Peyer's patch (tissue), 4 donors: ENCODE measurements around the gene CHRNA1. TPM values are rescaled to one million over a fixed set of nuclear protein-coding genes. Genes with fewer than 3 reads are reported as not detected.

ENCODE experiments used
- DNase-seq, 3 donors: peaks; one replicate each; pipeline ENCODE4 v3.0.0-alpha.2; 2017 to 2019
- H3K27ac ChIP-seq, 4 donors: fragments of 200-600 bp; sonication (generic); one replicate each; pipeline ENCODE4 v1.5.1; 2016 to 2019
- H3K27me3 ChIP-seq, 2 donors: fragments of 200-600 bp; sonication (generic); one replicate each; pipeline ENCODE4 v1.5.1; 2019
- H3K36me3 ChIP-seq, 3 donors: fragments of 200-600 bp; sonication (generic); one replicate each; pipeline ENCODE4 v1.5.1; 2016 to 2019
- H3K4me1 ChIP-seq, 4 donors: fragments of 200-600 bp; sonication (generic); one replicate each; pipeline ENCODE4 v1.5.1; 2016 to 2019
- H3K4me3 ChIP-seq, 4 donors: fragments of 200-600 bp; sonication (generic); 1 replicate in 3 of 4; 2 replicates in 1 of 4; pipeline ENCODE4 v1.5.1; 2016 to 2019; ENCODE audit warnings: mild to moderate bottlenecking in 1 of 4
- H3K9me3 ChIP-seq, 4 donors: fragments of 200-600 bp; sonication (generic); one replicate each; pipeline ENCODE4 v1.5.1; 2016 to 2019; ENCODE audit warnings: mild to moderate bottlenecking in 1 of 4
- CTCF ChIP-seq, 6 experiments: fragments of 450-650 bp in 4 of 6; fragments of 200-600 bp in 2 of 6; sonication (generic) in 1 of 6; IDR thresholded peaks; one replicate each; pipeline ENCODE4 v1.5.1; 2017 to 2019; ENCODE audit warnings: antibody characterized with exemption in 6 of 6, mild to moderate bottlenecking in 3 of 6, moderate library complexity in 1 of 6
- POLR2A ChIP-seq, 2 donors: fragments of 450-650 bp; IDR thresholded peaks; one replicate each; pipeline ENCODE4 v1.5.1; 2017; ENCODE audit warnings: antibody characterized with exemption in 2 of 2, mild to moderate bottlenecking in 2 of 2, moderate library complexity in 2 of 2
- total RNA-seq, 4 donors: library from RNA; depleted of rRNA; stranded (reverse); fragments of >200 nt; gene quantifications; one replicate each; pipeline ENCODE4 v1.1.0, GENCODE V29; 2016

Gene CHRNA1
- total RNA-seq, 4 donors from 2014 or later, result not detected

DNA sequence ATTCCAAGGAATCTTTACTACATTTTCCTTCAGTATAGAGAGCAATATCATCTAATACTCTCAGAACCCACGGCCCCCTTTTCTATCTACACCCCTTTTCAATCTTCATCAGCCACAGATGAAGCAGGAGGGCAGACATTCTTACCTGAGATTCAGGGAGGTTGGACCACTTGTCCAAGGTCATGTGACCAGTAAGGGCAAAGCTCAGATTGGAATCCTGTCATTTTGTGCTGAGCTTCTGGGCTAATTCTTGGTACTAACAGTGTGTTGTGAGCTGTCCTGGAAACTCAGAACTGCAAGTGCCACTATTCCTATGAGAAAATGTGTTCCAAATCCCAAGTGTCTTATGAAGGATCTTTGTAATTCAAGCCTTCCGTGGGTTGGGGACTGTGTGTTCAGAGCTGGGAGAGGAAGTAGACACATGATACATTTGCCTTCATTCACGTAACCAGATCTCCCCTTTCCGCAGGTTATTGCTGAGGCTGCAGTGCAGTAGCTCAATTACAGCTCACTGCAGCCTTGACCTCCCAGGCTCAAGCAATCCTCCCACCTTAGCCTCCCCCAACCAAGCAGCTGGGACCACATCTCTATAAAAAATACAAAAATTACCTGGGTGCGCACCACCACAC is 3.3 kb downstream of the CHRNA1 start:
- no peak for TF ChIP-seq CTCF (IDR thresholded peaks at IDR 0.05)
- TF ChIP-seq POLR2A (IDR thresholded peaks at IDR 0.05), result no peak
- DNase-seq, result no peak
- no peaks in the 10 kb centered on the region for H3K4me1 ChIP-seq
- H3K36me3 ChIP-seq, result no peaks in the 10 kb centered on the region
- H3K4me3 ChIP-seq, result no peak overlapping the region
- no peaks in the 10 kb centered on the region for H3K27me3 ChIP-seq
- H3K27ac ChIP-seq, result no peak overlapping the region
- H3K9me3 ChIP-seq, result no peaks in the 10 kb centered on the region

- Histone ChIP-seq H3K9me3 (no peaks in the 10 kb centered on the region), H3K36me3 (no peaks in the 10 kb centered on the region), H3K27ac (no peak overlapping the region), H3K4me1 (no peaks in the 10 kb centered on the region), H3K4me3 (no peak overlapping the region), H3K27me3 (no peaks in the 10 kb centered on the region)
- TF ChIP-seq CTCF (IDR thresholded peaks at IDR 0.05) (no peak), POLR2A (IDR thresholded peaks at IDR 0.05) (no peak)
- DNase-seq, result no peak
Measured at GRCh38 chr2:174759381-174760065, 4.7 kb downstream of the CHRNA1 start.

DNA sequence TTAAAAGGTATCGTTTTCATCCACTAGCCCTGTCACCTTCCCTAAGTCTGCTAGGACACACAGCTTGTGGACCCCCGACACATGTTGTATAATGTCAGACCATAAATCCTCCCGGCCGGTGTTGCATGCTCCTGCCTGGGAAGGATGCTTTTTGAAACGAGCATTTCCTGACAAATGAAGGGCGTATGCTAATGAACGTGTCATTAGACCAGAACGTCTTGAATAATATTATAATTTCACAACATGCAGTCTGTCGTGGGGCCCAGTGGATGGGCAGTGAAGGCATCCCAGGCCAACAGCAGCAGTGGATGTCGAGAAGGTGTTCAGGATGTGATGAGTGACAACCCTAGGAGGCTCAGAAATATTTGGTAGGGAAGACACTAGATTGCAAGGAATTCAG is 7.5 kb downstream of the CHRNA1 start:
- Histone ChIP-seq H3K4me1 (peaks cover 0 to 12% (median 2%) of the 10 kb centered on the region in 4 donors), H3K27ac (no peak overlapping the region), H3K9me3 (no peaks in the 10 kb centered on the region), H3K36me3 (no peaks in the 10 kb centered on the region), H3K27me3 (no peaks in the 10 kb centered on the region), H3K4me3 (no peak overlapping the region)
- DNase-seq, result no peak
- TF ChIP-seq CTCF (IDR thresholded peaks at IDR 0.05) (no peak), POLR2A (IDR thresholded peaks at IDR 0.05) (no peak)

DNA sequence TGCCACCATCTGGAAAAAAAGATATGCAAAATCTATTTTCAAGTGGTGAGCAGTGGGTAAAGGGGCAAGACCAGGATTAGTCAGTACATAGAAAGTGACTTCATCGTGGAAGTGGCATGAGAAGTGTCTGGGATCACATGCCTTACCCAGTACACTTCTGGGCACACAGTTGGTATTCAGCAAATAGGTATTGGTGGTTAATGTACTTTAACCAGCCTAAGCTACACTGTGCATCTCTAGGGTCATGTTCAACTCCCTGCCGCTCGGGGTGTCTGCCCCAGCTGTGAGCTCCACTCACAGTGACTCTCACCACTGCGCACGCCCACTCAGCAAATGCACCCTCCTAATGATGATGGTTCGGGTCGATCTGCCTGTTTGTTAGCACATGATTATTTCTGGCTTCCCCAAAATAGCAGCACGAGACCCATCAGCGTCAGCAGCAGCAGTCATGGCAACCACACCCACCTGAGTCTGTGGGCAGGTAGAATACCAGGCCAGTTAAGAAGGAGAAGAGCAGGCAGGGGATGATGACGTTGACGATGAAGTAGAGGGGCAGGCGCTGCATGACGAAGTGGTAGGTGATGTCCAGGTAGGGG is 11.1 kb downstream of the CHRNA1 start:
- peak overlapping the region in 3 of 4 donors; percentile 32 to 61 (median 35) for H3K27ac ChIP-seq
- no peaks in the 10 kb centered on the region for H3K36me3 ChIP-seq
- no peaks in the 10 kb centered on the region for H3K27me3 ChIP-seq
- TF ChIP-seq POLR2A (IDR thresholded peaks at IDR 0.05) (no peak), CTCF (IDR thresholded peaks at IDR 0.05) (no peak)
- H3K4me1 ChIP-seq, result peaks cover 0 to 28% (median 3%) of the 10 kb centered on the region in 4 donors
- no peaks in the 10 kb centered on the region for H3K9me3 ChIP-seq
- peak in 2 of 3 donors; percentile 69 to 74 for DNase-seq
- no peak overlapping the region for H3K4me3 ChIP-seq

DNA sequence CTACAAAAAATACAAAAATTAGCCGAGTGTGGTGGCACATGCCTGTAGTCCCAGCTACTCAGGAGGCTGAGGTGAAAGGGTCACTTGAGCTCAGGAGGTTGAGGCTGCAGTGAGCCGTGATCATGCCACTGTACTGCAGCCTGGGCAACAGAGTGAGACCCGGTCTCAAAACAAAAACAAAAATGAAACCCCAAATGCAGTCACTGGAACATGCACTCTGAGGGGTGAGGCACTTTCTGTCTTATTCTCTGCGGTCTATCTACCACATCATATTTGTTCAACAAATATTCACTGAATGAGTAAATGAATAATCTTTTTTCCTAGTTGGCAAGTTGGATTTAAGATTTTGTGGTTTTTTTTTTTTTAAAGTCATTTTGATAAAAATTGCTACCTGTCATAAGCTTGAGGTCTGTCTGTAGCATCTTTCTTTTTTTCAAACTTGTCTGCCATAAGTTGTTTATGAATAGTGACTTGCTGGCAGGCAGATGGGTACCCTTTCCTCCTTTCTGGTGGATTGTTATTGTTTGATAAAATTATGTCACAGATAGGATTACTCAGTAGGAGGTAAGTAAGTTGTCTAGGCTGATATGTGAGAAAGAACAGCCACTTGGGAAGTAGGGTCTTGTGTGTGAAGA is 11.8 kb downstream of the CHRNA1 start:
- Histone ChIP-seq H3K27me3 (no peaks in the 10 kb centered on the region), H3K4me3 (no peak overlapping the region), H3K27ac (peak overlapping the region in 2 of 4 donors; percentile 32 to 69), H3K9me3 (no peaks in the 10 kb centered on the region), H3K4me1 (peaks cover 0 to 28% (median 3%) of the 10 kb centered on the region in 4 donors), H3K36me3 (no peaks in the 10 kb centered on the region)
- peak in 2 of 3 donors; percentile 56 to 61 for DNase-seq
- TF ChIP-seq POLR2A (IDR thresholded peaks at IDR 0.05), result no peak
- no peak for TF ChIP-seq CTCF (IDR thresholded peaks at IDR 0.05)
